ENCODE measurements around the gene SMYD2.

DNA sequence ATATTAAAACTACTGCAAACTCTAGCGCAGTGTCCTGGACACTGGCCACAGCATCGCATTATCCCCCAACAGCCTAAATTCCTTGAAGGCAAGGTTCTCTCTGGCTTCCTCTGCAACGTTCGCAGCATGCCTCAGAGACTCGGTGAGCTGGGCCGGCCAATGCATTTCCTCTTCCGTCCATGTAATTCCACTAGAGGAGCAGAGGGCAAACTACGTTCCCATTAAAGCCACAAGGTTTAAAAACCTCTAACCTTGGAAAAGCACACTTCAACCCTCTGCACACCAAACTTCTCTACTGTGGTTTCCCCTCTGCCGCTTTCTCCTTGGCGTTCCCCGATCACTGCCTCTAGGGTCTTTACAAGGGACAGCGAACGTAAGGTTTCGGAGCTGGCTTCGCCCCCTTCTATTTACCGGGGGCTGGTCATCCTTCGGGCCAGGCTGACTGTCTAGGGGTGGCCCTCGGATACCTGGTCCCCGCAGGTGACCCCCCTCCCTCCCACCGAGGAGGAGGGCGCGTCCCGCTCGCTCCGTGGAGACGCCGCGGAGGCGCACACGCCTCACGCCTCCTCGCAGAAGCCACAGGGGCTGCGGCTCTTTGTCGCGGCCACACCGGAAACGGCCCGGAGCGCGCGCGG is 456 bp upstream of the SMYD2 start:
- TF ChIP-seq, protein P1, sequence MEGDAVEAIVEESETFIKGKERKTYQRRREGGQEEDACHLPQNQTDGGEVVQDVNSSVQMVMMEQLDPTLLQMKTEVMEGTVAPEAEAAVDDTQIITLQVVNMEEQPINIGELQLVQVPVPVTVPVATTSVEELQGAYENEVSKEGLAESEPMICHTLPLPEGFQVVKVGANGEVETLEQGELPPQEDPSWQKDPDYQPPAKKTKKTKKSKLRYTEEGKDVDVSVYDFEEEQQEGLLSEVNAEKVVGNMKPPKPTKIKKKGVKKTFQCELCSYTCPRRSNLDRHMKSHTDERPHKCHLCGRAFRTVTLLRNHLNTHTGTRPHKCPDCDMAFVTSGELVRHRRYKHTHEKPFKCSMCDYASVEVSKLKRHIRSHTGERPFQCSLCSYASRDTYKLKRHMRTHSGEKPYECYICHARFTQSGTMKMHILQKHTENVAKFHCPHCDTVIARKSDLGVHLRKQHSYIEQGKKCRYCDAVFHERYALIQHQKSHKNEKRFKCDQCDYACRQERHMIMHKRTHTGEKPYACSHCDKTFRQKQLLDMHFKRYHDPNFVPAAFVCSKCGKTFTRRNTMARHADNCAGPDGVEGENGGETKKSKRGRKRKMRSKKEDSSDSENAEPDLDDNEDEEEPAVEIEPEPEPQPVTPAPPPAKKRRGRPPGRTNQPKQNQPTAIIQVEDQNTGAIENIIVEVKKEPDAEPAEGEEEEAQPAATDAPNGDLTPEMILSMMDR (IDR thresholded peaks at IDR 0.05) = no peak
- TF ChIP-seq POLR2A (IDR thresholded peaks at IDR 0.05) = no peak

All from testis (tissue), 2 donors.